Left renal pelvis (tissue), 4 donors: ENCODE results near the gene GPR75. TPM values are rescaled to one million over a fixed set of nuclear protein-coding genes. Genes with fewer than 3 reads are reported as not detected.
A peak's percentile ranks its signal among the peaks of the same experiment; 100 is the strongest.

Source experiments
- DNase-seq, 4 donors: peaks; one replicate each; pipeline ENCODE4 v3.0.0-alpha.2; 2013; ENCODE audit warnings: low read depth in 4 of 4, low spot score in 3 of 4
- polyA plus RNA-seq, 4 donors: library from polyadenylated mRNA; unstranded; fragments of 120-200 nt; gene quantifications; one replicate each; pipeline ENCODE4 v1.2.1, GENCODE V29; 2013; ENCODE audit not compliant: insufficient read length in 4 of 4

GPR75 gene
- 1 to 10 TPM; 1.8 to 3.9 (median 2.3) TPM for polyA plus RNA-seq

DNA sequence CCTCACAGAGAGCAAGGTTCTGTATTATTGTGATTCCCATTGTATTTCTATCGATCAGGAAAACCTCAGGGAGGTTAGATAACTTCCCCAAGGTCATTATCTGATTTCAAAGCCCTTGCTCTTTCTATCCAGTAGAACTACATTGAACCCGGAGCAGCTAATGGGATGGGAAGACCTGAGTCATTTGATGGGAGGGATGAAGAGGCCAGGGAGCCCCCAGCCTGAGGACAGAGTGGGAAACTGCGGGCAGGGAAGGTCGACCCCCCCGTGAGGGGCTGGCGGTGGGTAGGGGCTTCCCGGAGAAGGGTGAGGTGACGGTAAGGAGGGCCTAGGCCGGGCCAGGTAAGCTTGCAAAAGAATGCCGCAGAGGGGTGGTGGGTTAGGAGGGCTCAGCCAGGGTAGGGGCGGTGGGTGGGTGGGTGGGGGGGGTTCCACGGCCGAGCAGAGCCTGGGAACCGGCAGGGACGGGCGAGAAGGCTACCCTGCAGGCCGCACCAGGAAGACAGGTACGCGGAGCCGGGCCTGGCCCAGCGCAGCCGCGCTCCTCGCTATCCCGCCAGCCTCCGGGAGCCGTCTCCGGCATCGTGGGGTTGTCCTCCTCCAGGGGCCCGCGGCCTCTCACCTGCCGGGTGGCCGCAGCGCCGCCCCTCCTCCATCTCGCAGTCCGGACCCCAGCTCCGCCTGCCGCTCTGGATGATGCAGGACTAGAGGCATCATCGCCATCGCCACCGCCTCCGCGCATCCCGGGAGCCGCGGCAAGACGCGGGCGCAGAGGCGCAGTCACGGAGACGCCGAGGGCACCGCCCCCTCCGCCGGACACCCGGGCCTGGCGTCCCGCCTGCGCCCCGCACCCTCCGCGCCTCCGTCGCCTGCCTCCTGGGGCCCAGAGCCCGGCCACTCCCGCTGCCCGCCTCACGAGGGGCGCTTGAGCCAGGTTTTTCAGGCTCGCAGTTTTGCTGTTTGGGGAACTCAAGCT is at the start of gene GPR75:
TSS of gene GPR75 (minus strand) at position 762 of the 976 bp plus-strand sequence. CDS start 5,211 bp downstream, outside the sequence.
- DNase-seq: peak in 3 of 4 donors; percentile 3 to 18 (median 5)

DNA sequence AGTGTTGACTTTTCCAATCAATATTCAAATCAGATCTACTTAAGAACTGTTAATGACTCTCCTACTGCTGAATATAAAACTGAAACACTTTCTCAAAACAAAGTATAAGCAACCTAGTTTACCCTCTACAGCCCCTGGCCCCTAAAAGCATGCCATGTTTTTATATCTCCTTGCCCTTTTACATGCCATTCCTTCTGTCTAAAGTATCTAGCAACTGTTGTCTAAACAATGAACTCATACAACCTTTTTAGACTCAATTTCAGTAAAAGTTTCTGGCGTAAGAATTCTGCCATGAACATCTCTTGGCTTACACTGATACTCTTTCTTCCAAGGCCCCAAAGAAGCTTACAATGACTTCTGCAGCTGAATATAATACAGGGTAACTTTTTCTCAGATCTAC is 47.8 kb upstream of the GPR75 start:
- DNase-seq: no peak

DNA sequence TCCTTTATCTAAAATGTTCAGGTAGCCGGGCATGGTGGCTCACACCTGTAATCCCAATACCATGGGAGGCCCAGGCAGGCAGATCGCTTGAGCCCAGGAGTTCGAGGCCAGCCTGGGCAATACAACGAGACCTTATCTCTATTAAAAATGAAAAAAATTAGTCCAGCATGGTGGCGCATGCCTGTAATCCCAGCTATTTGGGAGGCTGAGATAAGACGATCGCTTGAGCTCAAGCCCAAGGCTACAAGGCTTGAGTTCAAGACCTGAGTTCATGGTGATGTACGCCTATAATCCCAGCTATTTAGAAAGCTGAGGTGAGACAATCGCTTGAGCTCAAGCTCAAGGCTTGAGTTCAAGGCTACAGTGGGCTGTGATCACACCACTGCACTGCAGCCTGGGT is 45.6 kb upstream of the GPR75 start:
- no peak for DNase-seq

DNA sequence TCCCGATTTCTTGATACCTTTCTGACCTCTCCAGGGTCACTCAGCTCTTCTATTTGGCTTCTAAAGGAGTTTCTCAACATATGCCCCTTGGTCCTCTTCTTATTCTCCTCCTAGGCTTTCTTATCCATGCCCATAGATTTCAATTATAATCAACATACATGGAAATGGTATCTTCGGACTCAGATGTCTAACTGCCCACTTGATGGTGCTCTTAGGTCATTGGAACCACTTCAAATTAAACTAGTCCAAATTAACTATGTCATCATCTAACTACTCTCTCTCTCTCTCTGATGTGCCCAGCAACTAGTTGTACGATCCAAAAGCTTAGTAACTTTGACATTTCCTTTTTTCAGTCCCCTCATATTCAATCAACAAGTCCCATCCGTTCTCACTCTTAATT is 43.2 kb upstream of the GPR75 start:
- DNase-seq: no peak

DNA sequence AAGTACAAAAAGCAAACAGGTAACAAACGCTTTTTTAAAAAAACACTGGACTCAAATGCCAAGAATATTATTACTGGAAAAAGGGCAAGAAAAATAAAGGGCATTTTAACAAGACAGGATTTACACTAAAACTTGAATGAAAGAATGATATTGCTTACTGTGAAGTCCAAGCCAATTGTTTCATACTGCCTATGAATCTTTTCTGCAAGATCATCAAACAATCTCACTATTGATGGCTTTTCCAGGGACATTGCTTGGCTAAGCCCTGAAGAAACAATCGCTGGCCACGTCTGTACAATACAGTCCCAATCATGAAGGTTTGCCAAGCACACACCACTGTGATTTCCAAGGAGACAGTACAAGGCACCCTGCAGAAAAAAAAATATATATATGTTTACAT is 41.4 kb upstream of the GPR75 start:
- DNase-seq: no peak

DNA sequence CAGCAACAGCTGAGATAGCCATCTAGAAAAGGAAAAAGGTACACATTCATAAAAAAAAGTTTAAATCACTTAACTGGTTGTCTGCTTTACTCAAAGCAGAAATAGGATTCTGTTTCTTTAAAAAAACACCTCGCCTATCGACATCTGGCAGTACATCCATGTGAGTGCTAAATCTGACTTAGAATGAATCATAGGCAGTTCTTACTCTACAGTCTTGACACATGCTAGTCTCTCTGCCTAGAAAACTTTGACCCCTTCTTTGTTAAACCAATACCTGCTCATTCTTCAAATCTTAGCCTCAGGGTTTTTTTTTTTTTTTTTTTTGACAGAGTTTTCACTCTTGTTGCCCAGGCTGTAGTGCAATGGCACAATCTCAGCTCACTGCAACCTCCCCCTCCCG is 37.1 kb upstream of the GPR75 start:
- DNase-seq: no peak

DNA sequence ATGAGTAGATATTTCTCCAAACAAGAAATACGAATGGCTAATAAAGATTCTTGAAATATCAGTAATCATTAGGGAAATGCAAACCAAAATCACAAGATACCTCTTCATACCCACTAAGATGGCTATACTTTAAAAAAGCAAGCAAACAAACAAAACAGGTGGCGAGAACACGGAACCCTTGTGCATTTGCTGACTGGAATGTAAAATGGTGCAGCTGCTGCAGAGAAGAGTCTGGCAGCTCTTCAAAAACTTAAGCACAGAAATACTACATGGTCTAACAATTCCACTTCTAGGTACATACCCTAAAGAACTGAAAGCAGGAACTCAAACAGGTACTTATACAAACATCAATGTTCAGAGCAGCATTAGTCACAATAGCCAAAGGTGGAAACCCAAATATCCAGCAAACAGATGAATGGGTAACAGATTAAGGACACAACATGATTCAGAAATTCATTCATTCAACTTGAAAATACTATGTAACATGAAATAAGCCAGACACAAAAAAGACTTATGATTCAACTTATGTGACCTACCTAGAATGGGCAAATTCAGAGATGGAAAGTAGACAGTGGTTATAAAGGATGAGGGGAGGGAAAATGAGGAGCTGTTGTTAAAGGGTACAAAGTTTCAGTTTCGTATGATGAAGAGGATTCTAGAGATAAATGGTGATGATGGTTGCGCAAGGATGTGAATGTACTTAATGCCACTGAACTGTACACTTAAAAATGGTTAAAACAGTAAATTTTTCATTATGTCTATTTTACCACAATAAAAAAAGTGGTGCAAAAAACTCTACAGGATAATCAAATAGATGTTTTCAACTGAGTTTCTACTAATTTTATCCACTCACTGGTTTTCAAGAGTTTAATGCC is 26.9 kb upstream of the GPR75 start:
- no peak for DNase-seq

DNA sequence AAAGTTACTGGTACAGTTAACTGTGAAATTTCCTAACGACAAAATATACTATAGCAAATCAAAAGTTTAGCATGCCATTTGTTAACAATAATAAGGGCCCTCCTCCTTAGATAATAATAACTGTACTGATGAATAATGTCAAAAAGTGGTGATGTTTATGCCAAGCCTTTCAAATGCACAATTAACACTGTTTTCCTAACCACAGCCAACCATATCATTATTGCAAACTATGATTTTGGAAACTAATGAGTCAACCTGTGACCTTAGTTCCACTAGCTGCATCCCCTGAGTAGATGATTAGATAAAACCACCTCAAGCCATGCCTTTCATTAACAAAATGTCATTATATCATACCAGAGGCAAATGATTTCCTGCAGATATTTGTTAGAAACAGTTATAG is 25.1 kb upstream of the GPR75 start:
- DNase-seq: no peak

DNA sequence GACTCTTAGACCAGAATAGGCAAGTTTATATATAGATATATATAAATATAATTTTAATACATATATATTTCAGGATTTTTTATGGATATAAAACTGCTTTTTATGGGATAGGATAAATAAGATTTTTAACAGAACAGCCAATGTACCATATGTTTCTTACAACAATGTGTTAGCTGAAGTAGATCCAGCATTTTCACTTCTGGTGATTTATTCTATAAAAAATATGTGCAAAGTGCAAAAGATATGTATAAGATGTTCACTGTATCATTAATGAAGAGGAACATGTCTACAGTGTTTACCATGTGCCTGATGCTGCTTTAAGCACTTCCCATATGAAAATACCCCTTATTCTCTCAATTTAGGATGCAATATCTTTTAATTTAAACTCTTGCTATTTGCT is 22.2 kb upstream of the GPR75 start:
- no peak for DNase-seq

GRCh38 chr2:53881360-53881759 is 21.6 kb upstream of the GPR75 start:
- no peak for DNase-seq

DNA sequence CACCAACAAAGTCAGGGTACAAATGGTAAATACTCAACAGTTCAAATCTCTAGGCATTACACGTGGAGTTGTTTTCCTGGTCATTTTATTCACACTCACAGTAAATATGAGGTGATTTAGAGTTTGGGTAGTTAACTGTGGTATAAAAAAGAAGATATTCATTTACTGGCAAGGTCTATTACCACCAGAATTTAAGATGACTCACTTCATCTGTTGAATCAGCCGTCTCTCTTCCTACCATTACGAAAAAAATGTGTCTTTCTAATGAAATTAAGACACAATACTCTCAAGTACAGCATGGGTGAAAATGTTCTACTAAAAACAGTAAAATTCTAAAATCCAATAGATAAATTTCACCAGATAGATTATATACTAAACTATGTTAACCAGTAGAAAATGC is 21.0 kb upstream of the GPR75 start:
- no peak for DNase-seq

GRCh38 chr2:53877556-53877955 is 17.8 kb upstream of the GPR75 start:
- DNase-seq: no peak

DNA sequence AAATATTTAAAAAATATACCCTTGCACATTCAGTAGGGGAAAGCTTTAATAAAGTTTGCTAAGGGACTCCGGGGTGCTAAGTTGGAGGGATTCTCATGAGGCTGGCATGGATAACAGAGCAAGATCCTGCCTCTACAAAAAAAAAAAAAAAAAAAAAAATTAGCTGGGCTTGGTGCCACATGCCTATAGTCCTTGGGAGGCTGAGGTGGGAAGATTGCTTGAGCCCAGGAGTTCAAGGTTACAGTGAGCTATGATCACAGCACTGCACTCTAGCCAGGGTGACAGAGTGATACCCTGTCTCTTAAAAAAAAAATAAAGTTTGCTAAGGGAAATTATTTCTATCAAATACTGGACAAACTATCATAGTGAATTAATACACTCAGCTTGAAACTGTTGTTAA is 17.3 kb upstream of the GPR75 start:
- DNase-seq: no peak

DNA sequence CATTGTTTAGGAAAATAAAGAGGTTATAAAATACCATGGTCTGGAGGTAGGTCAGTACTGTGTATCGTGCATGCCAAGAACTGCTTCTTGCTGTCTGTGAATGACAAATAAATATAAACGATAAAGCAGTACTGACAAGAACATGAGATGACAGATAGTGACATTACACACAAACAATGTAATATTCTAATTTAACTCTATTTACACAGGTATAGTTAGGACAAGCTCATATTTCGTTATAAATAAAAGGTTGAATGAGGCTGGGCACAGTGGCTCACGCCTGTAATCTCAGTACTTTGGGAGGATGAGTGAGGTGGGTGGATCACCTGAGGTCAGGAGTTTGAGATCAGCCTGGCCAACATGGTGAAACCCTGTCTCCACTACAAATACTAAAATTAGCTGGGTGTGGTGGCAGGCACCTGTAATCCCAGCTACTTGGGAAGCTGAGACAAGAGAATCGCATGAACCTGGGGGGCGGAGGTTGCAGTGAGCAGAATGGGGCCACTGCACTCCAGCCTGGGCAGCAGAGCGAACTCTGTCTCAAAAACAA is 14.7 kb upstream of the GPR75 start:
- DNase-seq: no peak

DNA sequence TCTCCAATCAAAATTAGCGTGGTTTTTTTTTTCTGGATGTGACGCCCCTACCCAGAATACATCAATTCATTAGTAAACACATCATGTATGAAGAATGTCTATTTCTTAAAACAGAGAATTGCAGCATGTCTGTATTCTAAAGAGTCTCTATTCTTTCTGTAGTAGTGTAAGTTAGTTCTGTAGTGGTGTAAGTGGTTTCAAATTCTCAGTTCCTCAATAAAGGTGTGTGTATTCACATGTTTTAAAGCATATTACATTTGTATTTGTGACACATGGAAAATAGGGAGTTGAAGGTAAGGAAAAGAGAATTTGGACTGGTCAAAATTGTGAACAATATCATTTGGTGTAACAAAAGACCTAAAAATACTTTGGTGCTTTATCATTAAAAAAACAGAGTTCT is 8.0 kb upstream of the GPR75 start:
- DNase-seq: no peak

- DNase-seq: no peak
These were observed 7.4 kb upstream of the GPR75 start for GRCh38 chr2:53867169-53867568.

DNA sequence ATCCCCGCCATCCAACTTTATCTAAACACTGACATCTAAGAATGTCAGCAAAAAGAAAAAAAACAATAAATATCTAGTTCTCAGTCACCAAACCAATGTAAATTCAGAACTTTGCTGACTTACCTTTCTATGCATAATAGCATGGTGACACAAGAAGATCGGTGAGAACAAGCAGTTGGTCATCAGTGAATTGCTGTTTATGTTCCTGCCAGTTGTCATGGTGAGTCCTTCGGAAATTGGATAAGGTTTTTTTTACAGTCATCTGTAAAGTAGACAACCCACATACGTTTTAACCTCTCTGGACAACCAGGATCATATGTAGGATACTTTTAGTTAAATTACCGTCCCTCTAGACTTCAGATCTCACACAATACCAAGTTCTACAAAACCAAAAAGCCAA is 6.2 kb upstream of the GPR75 start:
- no peak for DNase-seq

DNA sequence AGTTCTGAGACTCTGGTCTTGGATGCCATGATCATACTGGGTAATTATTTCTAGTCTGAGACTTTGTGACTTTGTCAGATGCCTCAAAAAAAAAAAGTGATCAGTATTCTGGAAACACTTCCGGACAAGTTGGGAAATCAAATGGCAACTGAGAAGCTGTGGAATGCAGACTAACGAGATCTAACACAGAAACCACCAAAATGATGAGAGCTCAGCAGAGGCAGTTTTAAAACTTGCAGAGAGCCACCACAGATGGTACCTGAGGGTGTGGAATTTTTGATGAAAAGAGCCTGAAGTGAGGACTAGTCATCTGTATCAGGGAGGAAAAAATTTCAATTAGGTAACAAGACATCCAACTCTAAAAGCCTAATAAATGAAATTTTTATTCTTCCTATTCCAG is 5.5 kb upstream of the GPR75 start:
- DNase-seq: no peak

GRCh38 chr2:53863538-53864227 is 3.9 kb upstream of the GPR75 start:
- no peak for DNase-seq

DNA sequence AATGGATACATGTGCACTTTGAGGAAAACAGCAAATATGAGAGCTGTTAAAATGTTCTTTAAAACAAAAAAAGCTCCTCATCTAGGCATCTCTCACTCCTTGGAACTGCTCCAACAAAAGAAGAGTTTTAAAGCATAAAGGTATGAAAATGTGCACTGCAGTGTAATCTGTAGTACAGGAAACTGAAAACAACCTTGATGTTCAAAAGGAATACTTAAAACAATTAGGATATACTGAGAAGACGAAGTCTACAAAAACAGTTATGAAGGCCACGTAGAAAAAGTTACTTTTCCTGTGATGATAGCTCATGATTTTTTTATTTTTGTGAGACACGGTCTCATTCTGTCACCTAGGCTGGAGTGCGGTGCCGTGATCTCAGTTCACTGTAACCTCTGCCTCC is 2.1 kb upstream of the GPR75 start:
- no peak for DNase-seq

DNA sequence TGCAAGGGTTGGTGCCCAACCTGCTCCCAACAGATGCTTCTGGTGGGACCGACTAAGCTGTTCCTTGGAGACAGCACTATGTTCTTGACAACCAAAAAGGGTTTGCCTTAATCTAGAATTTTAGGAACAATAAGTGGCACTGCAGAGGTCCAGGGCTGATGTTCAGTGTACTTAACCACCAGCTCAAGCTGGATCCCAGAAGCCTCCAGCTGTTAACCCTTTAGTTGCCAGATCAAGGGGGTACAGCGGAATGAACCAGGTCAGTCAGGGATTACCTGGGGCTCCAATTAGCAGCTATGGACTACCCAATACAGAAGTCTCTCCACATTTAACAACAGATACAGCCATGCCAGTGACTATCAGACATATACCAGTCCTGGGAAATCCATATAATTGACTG is 3.5 kb downstream of the GPR75 start:
- no peak for DNase-seq
